ENCODE data around the gene FOXO3. TPM values are rescaled to one million over a fixed set of nuclear protein-coding genes. Genes with fewer than 3 reads are reported as not detected.

Gene FOXO3
- total RNA-seq, 1 experiment from 2014 or later, result 22.1 TPM

DNA sequence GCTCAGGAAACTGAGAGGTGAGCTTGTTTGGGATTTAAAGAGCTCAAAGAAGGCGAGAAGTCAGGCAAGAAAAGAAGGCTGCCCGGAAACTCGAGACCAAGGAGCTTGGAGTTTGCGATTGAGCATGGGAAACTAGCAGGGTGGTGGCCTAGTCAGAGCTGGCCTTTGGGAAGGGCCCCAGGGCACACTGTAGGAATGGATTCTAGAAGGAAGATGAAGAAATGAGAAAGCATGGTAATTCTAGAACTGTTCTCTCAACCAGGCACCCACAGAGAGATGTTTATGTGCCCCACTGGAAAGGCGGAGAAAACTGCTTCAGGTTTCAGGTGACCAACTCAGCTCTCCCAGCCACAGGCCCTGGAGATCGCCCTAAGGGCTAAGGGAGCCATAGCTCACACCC, 126.2 kb downstream of the FOXO3 start:
- Histone ChIP-seq H3T11ph (ENCODE audit: low read length) (no peak overlapping the region), H3K4ac (ENCODE audit: low read depth, low read length) (no peak overlapping the region), H2BK120ac (ENCODE audit: low read depth, low read length, poor library complexity, severe bottlenecking) (no peak overlapping the region), H3K4me1 (ENCODE audit: insufficient read depth, low read length) (no peaks in the 10 kb centered on the region), H3K14ac (ENCODE audit: insufficient read depth, low read length) (no peak overlapping the region), H3K4me2 (ENCODE audit: insufficient read depth, insufficient read length, low read length) (no peak overlapping the region), H3K27ac (ENCODE audit: insufficient read length, low read depth, low read length) (no peak overlapping the region), H2BK15ac (ENCODE audit: low read depth, low read length) (no peak overlapping the region; the same call in 1 of the 2 replicates), H4K91ac (ENCODE audit: insufficient read length, low read depth, low read length) (no peak overlapping the region), H4K20me1 (ENCODE audit: control insufficient read depth, insufficient read depth, insufficient read length) (no peaks in the 10 kb centered on the region), H3K56ac (ENCODE audit: insufficient read length, low read depth, low read length) (no peak overlapping the region), H2BK20ac (ENCODE audit: low read depth, low read length, poor library complexity, severe bottlenecking) (no peak overlapping the region), H3K9me3 (ENCODE audit: control insufficient read depth, low read depth, low read length) (no peaks in the 10 kb centered on the region), H3K79me2 (ENCODE audit: insufficient read depth, low read length) (no peaks in the 10 kb centered on the region), H2BK12ac (ENCODE audit: insufficient read length, low read depth, low read length) (no peak overlapping the region), H2AK5ac (ENCODE audit: insufficient read length, low read length) (no peak overlapping the region), H3K23ac (ENCODE audit: insufficient read length, low read depth, low read length) (no peak overlapping the region), H3K18ac (ENCODE audit: insufficient read length, low read depth, low read length) (no peak overlapping the region), H4K8ac (replicated peaks; ENCODE audit: insufficient read length, low read depth, low read length) (no peak overlapping the region), H3K27me3 (ENCODE audit: insufficient read depth, low read length) (no peaks in the 10 kb centered on the region), H4K5ac (ENCODE audit: insufficient read length, low read depth, low read length) (no peak overlapping the region), H2AFZ (ENCODE audit: low read length) (no peak overlapping the region), H3K9ac (ENCODE audit: extremely low read depth, insufficient read length, low read length) (no peak overlapping the region), H3K23me2 (ENCODE audit: insufficient read length, low read depth, low read length, poor library complexity, severe bottlenecking) (no peaks in the 10 kb centered on the region), H3K79me1 (ENCODE audit: insufficient read depth, low read depth, low read length, poor library complexity, severe bottlenecking) (no peaks in the 10 kb centered on the region), H2BK5ac (ENCODE audit: insufficient read length, low read length) (no peak overlapping the region)
- Mint-ChIP-seq H3K36me3 (ENCODE audit: insufficient read depth in 1 of 3, low read depth in 3 of 3) (no peaks in the 10 kb centered on the region; a peak in 2 of 7 replicates), H3K27ac (no peak overlapping the region), H3K27me3 (ENCODE audit: low read depth) (no peaks in the 10 kb centered on the region; the same call in none of the 2 replicates), H3K9me3 (no peaks in the 10 kb centered on the region), H3K4me3 (no peak overlapping the region), H3K4me1 (peaks cover 16 to 20% of the 10 kb centered on the region in 2 experiments)
- WGBS (ENCODE audit: extremely low coverage, insufficient read length, low lambda C conversion rate), result no CpG with 5 or more reads among the region's 6 CpGs
- TF ChIP-seq, protein P1, sequence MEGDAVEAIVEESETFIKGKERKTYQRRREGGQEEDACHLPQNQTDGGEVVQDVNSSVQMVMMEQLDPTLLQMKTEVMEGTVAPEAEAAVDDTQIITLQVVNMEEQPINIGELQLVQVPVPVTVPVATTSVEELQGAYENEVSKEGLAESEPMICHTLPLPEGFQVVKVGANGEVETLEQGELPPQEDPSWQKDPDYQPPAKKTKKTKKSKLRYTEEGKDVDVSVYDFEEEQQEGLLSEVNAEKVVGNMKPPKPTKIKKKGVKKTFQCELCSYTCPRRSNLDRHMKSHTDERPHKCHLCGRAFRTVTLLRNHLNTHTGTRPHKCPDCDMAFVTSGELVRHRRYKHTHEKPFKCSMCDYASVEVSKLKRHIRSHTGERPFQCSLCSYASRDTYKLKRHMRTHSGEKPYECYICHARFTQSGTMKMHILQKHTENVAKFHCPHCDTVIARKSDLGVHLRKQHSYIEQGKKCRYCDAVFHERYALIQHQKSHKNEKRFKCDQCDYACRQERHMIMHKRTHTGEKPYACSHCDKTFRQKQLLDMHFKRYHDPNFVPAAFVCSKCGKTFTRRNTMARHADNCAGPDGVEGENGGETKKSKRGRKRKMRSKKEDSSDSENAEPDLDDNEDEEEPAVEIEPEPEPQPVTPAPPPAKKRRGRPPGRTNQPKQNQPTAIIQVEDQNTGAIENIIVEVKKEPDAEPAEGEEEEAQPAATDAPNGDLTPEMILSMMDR (conservative IDR thresholded peaks at IDR 0.05), result no peak
- no peak for DNase-seq
